Osteocyte (in vitro differentiated cells): ENCODE results near the gene CLCN4. TPM values are rescaled to one million over a fixed set of nuclear protein-coding genes. Genes with fewer than 3 reads are reported as not detected.

Experiments used
- DNase-seq: peaks from one replicate; pipeline ENCODE4 v3.0.0; 2021; ENCODE audit warnings: mixed read lengths; ENCODE audit not compliant: unreplicated experiment; ENCODE audit errors: extremely low spot score
- H3K27ac Mint-ChIP-seq: one replicate; pipeline ENCODE4 v1.8.0; 2021; ENCODE audit warnings: mild to moderate bottlenecking, mixed read lengths; ENCODE audit not compliant: unreplicated experiment
- H3K27me3 Mint-ChIP-seq: one replicate; pipeline ENCODE4 v1.8.0; 2021; ENCODE audit warnings: mixed read lengths; ENCODE audit not compliant: unreplicated experiment
- H3K36me3 Mint-ChIP-seq: one replicate; pipeline ENCODE4 v1.8.0; 2021; ENCODE audit warnings: mixed read lengths; ENCODE audit not compliant: unreplicated experiment
- H3K4me1 Mint-ChIP-seq: one replicate; pipeline ENCODE4 v1.8.0; 2021; ENCODE audit warnings: mixed read lengths; ENCODE audit not compliant: unreplicated experiment
- H3K4me3 Mint-ChIP-seq: one replicate; pipeline ENCODE4 v1.8.0; 2021; ENCODE audit warnings: mild to moderate bottlenecking, moderate library complexity, mixed read lengths; ENCODE audit not compliant: unreplicated experiment
- H3K9me3 Mint-ChIP-seq: one replicate; pipeline ENCODE4 v1.8.0; 2021; ENCODE audit warnings: mixed read lengths; ENCODE audit not compliant: unreplicated experiment
- CTCF ChIP-seq: fragments of 200-600 bp; sonication (generic); IDR thresholded peaks from 2 replicates; pipeline ENCODE4 v1.5.0; 2021; ENCODE audit warnings: antibody characterized with exemption, mild to moderate bottlenecking, moderate library complexity
- total RNA-seq: library from RNA; stranded (reverse); gene quantifications from 2 replicates; pipeline ENCODE4 v1.2.1, GENCODE V29; 2021

Gene CLCN4
- total RNA-seq, 1 donor from 2014 or later = 2.3 TPM

DNA sequence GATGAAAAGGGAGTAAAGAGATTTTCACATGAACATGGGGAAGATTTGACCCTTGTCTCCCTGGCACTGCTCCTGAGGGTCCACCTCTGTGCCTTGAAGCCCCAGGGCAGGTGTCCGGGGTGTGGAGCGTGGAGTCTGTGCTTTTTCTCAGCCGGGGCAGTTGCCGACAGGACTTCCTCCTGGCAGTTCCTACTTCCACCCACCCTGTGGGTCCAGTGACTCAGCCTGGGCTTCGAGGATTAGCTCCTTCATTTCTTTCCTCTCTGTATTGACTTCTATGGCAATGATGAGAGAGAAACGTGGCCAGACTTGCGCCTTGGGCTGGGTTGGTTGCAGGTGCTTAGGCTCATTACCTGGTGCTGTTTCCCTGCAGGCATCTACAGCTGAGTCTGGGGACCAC, 35.9 kb upstream of the CLCN4 start:
- Mint-ChIP-seq H3K4me1 (no peaks in the 10 kb centered on the region), H3K4me3 (no peak overlapping the region), H3K9me3 (peaks cover 11% of the 10 kb centered on the region), H3K27ac (no peak overlapping the region), H3K27me3 (no peaks in the 10 kb centered on the region), H3K36me3 (peaks cover 40% of the 10 kb centered on the region)
- no peak for DNase-seq
- TF ChIP-seq CTCF = no peak

- Mint-ChIP-seq H3K9me3 (peaks cover 11% of the 10 kb centered on the region), H3K4me1 (no peaks in the 10 kb centered on the region), H3K27ac (peak overlapping the region; percentile 50), H3K4me3 (no peak overlapping the region), H3K36me3 (peaks cover 39% of the 10 kb centered on the region), H3K27me3 (no peaks in the 10 kb centered on the region)
- TF ChIP-seq CTCF = no peak
- no peak for DNase-seq
Measured at GRCh38 chrX:10121787-10122186, 35.0 kb upstream of the CLCN4 start.

GRCh38 chrX:10124506-10125247, 32.1 kb upstream of the CLCN4 start:
- H3K27ac Mint-ChIP-seq = no peak overlapping the region
- H3K27me3 Mint-ChIP-seq = no peaks in the 10 kb centered on the region
- H3K4me1 Mint-ChIP-seq = no peaks in the 10 kb centered on the region
- no peak overlapping the region for H3K4me3 Mint-ChIP-seq
- no peak for TF ChIP-seq CTCF
- peaks cover 36% of the 10 kb centered on the region for H3K36me3 Mint-ChIP-seq
- DNase-seq = no peak
- peaks cover 11% of the 10 kb centered on the region for H3K9me3 Mint-ChIP-seq

- no peaks in the 10 kb centered on the region for H3K27me3 Mint-ChIP-seq
- no peak for TF ChIP-seq CTCF
- no peak overlapping the region for H3K27ac Mint-ChIP-seq
- no peak for DNase-seq
- no peaks in the 10 kb centered on the region for H3K4me1 Mint-ChIP-seq
- H3K9me3 Mint-ChIP-seq = peaks cover 11% of the 10 kb centered on the region
- no peak overlapping the region for H3K4me3 Mint-ChIP-seq
- peaks cover 34% of the 10 kb centered on the region for H3K36me3 Mint-ChIP-seq
Measured at GRCh38 chrX:10125248-10125615, 31.5 kb upstream of the CLCN4 start.

- Mint-ChIP-seq H3K9me3 (peaks cover 11% of the 10 kb centered on the region), H3K27ac (no peak overlapping the region)
Measured at GRCh38 chrX:10126044-10126443, 30.7 kb upstream of the CLCN4 start.

More at GRCh38 chrX:10126044-10126443, 30.7 kb upstream of the CLCN4 start:
- Mint-ChIP-seq H3K27me3 (no peaks in the 10 kb centered on the region), H3K36me3 (peaks cover 29% of the 10 kb centered on the region), H3K4me3 (no peak overlapping the region), H3K4me1 (no peaks in the 10 kb centered on the region)
- TF ChIP-seq CTCF = no peak
- DNase-seq = no peak
